B cell (primary cell): ENCODE measurements around the gene PTPRN2. TPM values are rescaled to one million over a fixed set of nuclear protein-coding genes. Genes with fewer than 3 reads are reported as not detected.

Source experiments
- ATAC-seq: fragments of 200-7000 bp; cut with Tn5 transposase; one replicate; pipeline ENCODE4 v1.10.0; 2021; ENCODE audit warnings: low read depth, mild to moderate bottlenecking, moderate number of reproducible peaks, moderate library complexity
- CTCF ChIA-PET: fragments of 350-600 bp; sonication (Branson Sonifier 250); formaldehyde crosslinking; loops from one replicate; lab custom pipeline; 2021; ENCODE audit warnings: antibody characterized with exemption, inconsistent platforms; lab: Charles Lee
- POLR2A ChIA-PET: fragments of 350-600 bp; sonication (Branson Sonifier 250); formaldehyde crosslinking; loops from one replicate; lab custom pipeline; 2021; ENCODE audit warnings: antibody characterized with exemption; lab: Charles Lee
- DNase-seq: peaks from one replicate; pipeline ENCODE4 v3.0.0; 2013
- H2AFZ ChIP-seq: 2 replicates; pipeline ENCODE4 v1.6.1; 2012; ENCODE audit warnings: mild to moderate bottlenecking, low read depth, low read length; ENCODE audit not compliant: insufficient read depth, poor library complexity, severe bottlenecking
- H3K27ac ChIP-seq, 2 donors: 1 replicate in 1 of 2; 2 replicates in 1 of 2; pipeline ENCODE4 v1.5.1; 2012 to 2013; ENCODE audit warnings: low read length in 2 of 2, mild to moderate bottlenecking in 2 of 2, moderate library complexity in 1 of 2
- H3K27me3 ChIP-seq, 4 experiments: fragments of 200-600 bp in 1 of 4; sonication (generic) in 1 of 4; replicated peaks in 1 of 4; 1 replicate in 2 of 4; 2 replicates in 2 of 4; pipeline versions ENCODE4 v1.6.1 to v1.7.0; 2013 to 2016; ENCODE audit warnings: low read length in 3 of 4, mild to moderate bottlenecking in 2 of 4, mixed read lengths in 1 of 4, moderate library complexity in 1 of 4; ENCODE audit not compliant: insufficient read depth in 4 of 4, control insufficient read depth in 3 of 4; ENCODE audit errors: control extremely low read depth in 1 of 4
- H3K36me3 ChIP-seq, 2 experiments: replicated peaks in 1 of 2; 1 replicate in 1 of 2; 2 replicates in 1 of 2; pipeline versions ENCODE4 v1.6.1 to v1.7.1; 2013; ENCODE audit warnings: low read length in 1 of 2; ENCODE audit not compliant: insufficient read depth in 2 of 2, control insufficient read depth in 1 of 2; ENCODE audit errors: control extremely low read depth in 1 of 2, extremely low read depth in 1 of 2
- H3K4me1 ChIP-seq, 2 donors: fragments of 200-600 bp in 1 of 2; sonication (generic) in 1 of 2; 1 replicate in 1 of 2; 2 replicates in 1 of 2; pipeline versions ENCODE4 v1.5.1 to v1.6.1; 2013 to 2017; ENCODE audit warnings: low read length in 2 of 2; ENCODE audit not compliant: control insufficient read depth in 2 of 2, insufficient read depth in 2 of 2
- H3K4me2 ChIP-seq: replicated peaks from 2 replicates; pipeline ENCODE3; 2012; ENCODE audit warnings: mild to moderate bottlenecking, low read depth, low read length; ENCODE audit not compliant: poor library complexity, severe bottlenecking
- H3K4me3 ChIP-seq, 5 experiments: fragments of 200-600 bp in 1 of 5; sonication (generic) in 1 of 5; 1 replicate in 3 of 5; 2 replicates in 2 of 5; pipeline versions ENCODE4 v1.5.1 to v1.7.0; 2011 to 2016; ENCODE audit warnings: low read length in 4 of 5, mild to moderate bottlenecking in 4 of 5, low read depth in 2 of 5, control low read depth in 1 of 5, moderate library complexity in 1 of 5; ENCODE audit not compliant: insufficient read depth in 1 of 5; ENCODE audit errors: control extremely low read depth in 1 of 5, extremely low read depth in 1 of 5
- H3K79me2 ChIP-seq: fragments of 200-600 bp; sonication (generic); one replicate; pipeline ENCODE4 v1.6.0; 2016; ENCODE audit warnings: low read length; ENCODE audit not compliant: control insufficient read depth, insufficient read depth
- H3K9ac ChIP-seq: fragments of 200-600 bp; sonication (generic); 2 replicates; pipeline ENCODE4 v1.6.1; 2017; ENCODE audit warnings: mild to moderate bottlenecking, low read length, moderate library complexity
- H3K9me3 ChIP-seq, 3 donors: one replicate each; pipeline versions ENCODE4 v1.6.1 to v1.7.1; 2013; ENCODE audit warnings: low read length in 2 of 3; ENCODE audit not compliant: control insufficient read depth in 2 of 3, insufficient read depth in 1 of 3; ENCODE audit errors: control extremely low read depth in 1 of 3
- H4K20me1 ChIP-seq: 2 replicates; pipeline ENCODE4 v1.6.0; 2012; ENCODE audit warnings: mild to moderate bottlenecking, low read length; ENCODE audit not compliant: insufficient read depth, control insufficient read depth, poor library complexity, severe bottlenecking
- H3K27ac Mint-ChIP-seq: one replicate; pipeline ENCODE4 v1.8.0; 2021; ENCODE audit warnings: mixed read lengths
- H3K27me3 Mint-ChIP-seq: one replicate; pipeline ENCODE4 v1.8.0; 2021; ENCODE audit warnings: mixed read lengths
- H3K4me1 Mint-ChIP-seq: one replicate; pipeline ENCODE4 v1.8.0; 2021; ENCODE audit warnings: mixed read lengths
- H3K4me3 Mint-ChIP-seq: one replicate; pipeline ENCODE4 v1.8.0; 2021; ENCODE audit warnings: mixed read lengths
- H3K9me3 Mint-ChIP-seq: one replicate; pipeline ENCODE4 v1.8.0; 2022; ENCODE audit warnings: mixed read lengths; ENCODE audit not compliant: insufficient read depth
- EZH2 ChIP-seq: IDR thresholded peaks from 2 replicates; pipeline ENCODE4 v1.6.1; 2012; ENCODE audit warnings: borderline replicate concordance, low read depth, mild to moderate bottlenecking, moderate library complexity, low read length; ENCODE audit not compliant: insufficient read depth, poor library complexity, severe bottlenecking
- WGBS: methylation state at CpG from one replicate; pipeline ENCODE4 v1.1.5; 2013; ENCODE audit warnings: missing lambda C conversion rate; ENCODE audit not compliant: insufficient coverage; 5-methylcytosine and 5-hydroxymethylcytosine counted together
- intact Hi-C: fragments of 100-400 bp; cut with micrococcal nuclease; formaldehyde crosslinking; loops from one replicate; pipeline ENCODE4 v1.10.0; 2022
- polyA plus RNA-seq: library from polyadenylated mRNA; depleted of rRNA; stranded (reverse); fragments of >200 nt; gene quantifications from 2 replicates; pipeline ENCODE4 v1.2.3, GENCODE V29; 2012
- total RNA-seq, 2 donors: library from RNA; stranded (reverse); fragments of 120-200 nt in 1 of 2; gene quantifications; 1 replicate in 1 of 2; 2 replicates in 1 of 2; pipeline versions ENCODE4 v1.2.3 to v1.2.4, GENCODE V29; 2013 to 2022
- TF ChIP-seq, protein P1 (sequence below): fragments of 200-600 bp; IDR thresholded peaks from one replicate; pipeline ENCODE4 v1.8.0; 2022; ENCODE audit warnings: antibody characterized with exemption, mild to moderate bottlenecking

PTPRN2 gene
- total and polyA plus RNA-seq, 2 donors (not counting 1 experiment from before 2014, with no cell fraction given): 2.0 to 5.0 TPM

DNA sequence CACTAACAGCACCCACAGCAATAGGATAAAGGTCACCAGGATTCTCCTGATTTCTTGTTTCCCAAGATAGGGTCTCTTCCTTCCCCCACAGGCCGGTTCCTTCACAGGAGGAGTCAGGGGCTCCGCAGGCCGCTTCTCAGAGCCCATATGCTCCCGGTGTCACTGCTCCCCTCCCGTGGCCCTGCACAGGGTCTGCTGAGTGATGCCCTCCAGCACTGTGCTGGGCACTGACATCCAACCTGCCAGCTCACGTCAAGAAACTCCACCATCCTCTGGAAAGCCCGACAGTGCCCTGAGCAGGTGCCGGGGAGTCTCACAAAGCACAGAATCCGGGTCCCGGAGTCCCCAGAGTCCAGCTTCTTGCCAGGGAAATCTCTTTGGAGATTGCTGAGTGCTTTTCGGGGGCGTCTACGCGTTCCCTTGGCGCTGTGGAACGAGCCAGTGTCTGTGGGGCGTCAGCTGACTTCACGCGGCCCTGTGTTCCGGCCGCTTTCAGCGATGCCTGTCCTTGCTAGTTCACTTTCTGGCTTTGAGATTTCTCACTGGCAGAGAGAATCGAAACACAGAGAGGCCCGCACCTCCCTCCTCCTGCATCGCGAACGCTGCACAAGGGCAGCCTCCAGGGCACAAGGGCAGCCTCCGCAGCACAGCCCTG, 683.3 kb downstream of the PTPRN2 start:
- H3K4me2 ChIP-seq: no peak overlapping the region
- no peak overlapping the region for H3K9ac ChIP-seq
- H3K9me3 Mint-ChIP-seq: no peaks in the 10 kb centered on the region
- CTCF ChIA-PET: no interaction called here
- H3K27me3 ChIP-seq: no peaks in the 10 kb centered on the region
- H4K20me1 ChIP-seq: no peaks in the 10 kb centered on the region
- no peak overlapping the region for H3K27ac ChIP-seq
- intact Hi-C loops: no loop called here
- H3K4me1 ChIP-seq: no peaks in the 10 kb centered on the region
- H3K4me3 ChIP-seq: no peak overlapping the region
- H3K36me3 ChIP-seq: no peaks in the 10 kb centered on the region
- no peak overlapping the region for H2AFZ ChIP-seq
- POLR2A ChIA-PET: no interaction called here
- ATAC-seq (no peak), DNase-seq (no peak)
- TF ChIP-seq EZH2: no peak
- TF ChIP-seq, protein P1, sequence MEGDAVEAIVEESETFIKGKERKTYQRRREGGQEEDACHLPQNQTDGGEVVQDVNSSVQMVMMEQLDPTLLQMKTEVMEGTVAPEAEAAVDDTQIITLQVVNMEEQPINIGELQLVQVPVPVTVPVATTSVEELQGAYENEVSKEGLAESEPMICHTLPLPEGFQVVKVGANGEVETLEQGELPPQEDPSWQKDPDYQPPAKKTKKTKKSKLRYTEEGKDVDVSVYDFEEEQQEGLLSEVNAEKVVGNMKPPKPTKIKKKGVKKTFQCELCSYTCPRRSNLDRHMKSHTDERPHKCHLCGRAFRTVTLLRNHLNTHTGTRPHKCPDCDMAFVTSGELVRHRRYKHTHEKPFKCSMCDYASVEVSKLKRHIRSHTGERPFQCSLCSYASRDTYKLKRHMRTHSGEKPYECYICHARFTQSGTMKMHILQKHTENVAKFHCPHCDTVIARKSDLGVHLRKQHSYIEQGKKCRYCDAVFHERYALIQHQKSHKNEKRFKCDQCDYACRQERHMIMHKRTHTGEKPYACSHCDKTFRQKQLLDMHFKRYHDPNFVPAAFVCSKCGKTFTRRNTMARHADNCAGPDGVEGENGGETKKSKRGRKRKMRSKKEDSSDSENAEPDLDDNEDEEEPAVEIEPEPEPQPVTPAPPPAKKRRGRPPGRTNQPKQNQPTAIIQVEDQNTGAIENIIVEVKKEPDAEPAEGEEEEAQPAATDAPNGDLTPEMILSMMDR: no peak
- 83% methylated on average over 28 of the region's 28 CpGs for WGBS
- no peak overlapping the region for H3K27ac Mint-ChIP-seq
- no peaks in the 10 kb centered on the region for H3K27me3 Mint-ChIP-seq
- peaks cover 0 to 43% (median 0%) of the 10 kb centered on the region in 3 donors for H3K9me3 ChIP-seq
- H3K79me2 ChIP-seq: no peaks in the 10 kb centered on the region
- no peaks in the 10 kb centered on the region for H3K4me1 Mint-ChIP-seq
- no peak overlapping the region for H3K4me3 Mint-ChIP-seq

DNA sequence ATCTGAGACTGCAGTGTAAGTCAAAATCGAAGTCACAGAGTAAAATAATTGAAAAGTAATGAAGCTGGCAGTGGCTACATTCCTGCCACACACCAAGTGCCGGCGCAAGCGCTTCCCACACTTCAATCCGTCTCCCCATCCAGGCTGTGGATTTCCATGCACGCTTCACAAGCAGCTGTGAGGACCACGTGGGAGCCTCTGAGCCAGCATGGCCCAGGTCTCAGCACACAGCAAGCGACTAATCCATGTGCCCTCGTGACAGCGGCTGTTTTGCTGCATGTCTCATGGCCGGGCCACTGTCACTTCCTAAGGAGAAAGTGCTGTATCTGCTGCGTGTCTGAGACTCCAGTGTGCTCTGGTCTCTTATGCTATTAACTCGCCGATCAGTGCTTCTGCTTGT, 683.9 kb downstream of the PTPRN2 start:
- H3K27ac Mint-ChIP-seq: no peak overlapping the region

More for the DNA sequence above, 683.9 kb downstream of the PTPRN2 start:
- no peak for TF ChIP-seq EZH2
- TF ChIP-seq, protein P1: no peak
- H3K79me2 ChIP-seq: no peaks in the 10 kb centered on the region
- Mint-ChIP-seq H3K4me3 (no peak overlapping the region), H3K9me3 (no peaks in the 10 kb centered on the region), H3K27me3 (no peaks in the 10 kb centered on the region), H3K4me1 (no peaks in the 10 kb centered on the region)
- H3K4me1 ChIP-seq: no peaks in the 10 kb centered on the region
- no peaks in the 10 kb centered on the region for H4K20me1 ChIP-seq
- H3K4me3 ChIP-seq: no peak overlapping the region
- no peak for DNase-seq
- H3K4me2 ChIP-seq: no peak overlapping the region
- H3K36me3 ChIP-seq: no peaks in the 10 kb centered on the region
- no peak for ATAC-seq
- H3K27me3 ChIP-seq: no peaks in the 10 kb centered on the region
- intact Hi-C loops: no loop called here
- peaks cover 0 to 41% (median 0%) of the 10 kb centered on the region in 3 donors for H3K9me3 ChIP-seq
- H2AFZ ChIP-seq: no peak overlapping the region
- H3K9ac ChIP-seq: no peak overlapping the region
- H3K27ac ChIP-seq: no peak overlapping the region
- POLR2A ChIA-PET: no interaction called here
- 91% methylated on average over 13 of the region's 14 CpGs for WGBS
- CTCF ChIA-PET: no interaction called here
